HepG2 (cell line): ENCODE measurements around the gene BASP1. TPM values are rescaled to one million over a fixed set of nuclear protein-coding genes. Genes with fewer than 3 reads are reported as not detected.

Experiments used
- ATAC-seq: fragments of 200-7000 bp; cut with Tn5 transposase; 3 replicates; pipeline ENCODE4 v1.9.1; 2020; ENCODE audit warnings: mild to moderate bottlenecking, moderate library complexity
- BruUV-seq: library from RNA; stranded (reverse); fragments of 400-500 nt; replicated peaks from 2 replicates; lab custom pipeline; 2021; lab: Mats Ljungman, UMichigan
- CTCF ChIA-PET: fragments of 300-600 bp; formaldehyde crosslinking; extraction: SDS; loops from one replicate; lab custom pipeline; 2021; ENCODE audit warnings: low total read pairs, inconsistent platforms, low intra/inter-chr PET ratio; lab: Yijun Ruan, JAX
- POLR2A ChIA-PET: fragments of 350-600 bp; sonication (Branson Sonifier 250); formaldehyde crosslinking; loops from one replicate; lab custom pipeline; 2020; ENCODE audit warnings: antibody characterized with exemption, inconsistent platforms; lab: Yijun Ruan, JAX
- DNase-seq: peaks from one replicate; pipeline ENCODE4 v3.0.0-alpha.2; 2015; ENCODE audit warnings: low spot score
- FAIRE-seq: peaks from 3 replicates; lab custom pipeline; 2011; peaks lifted over from hg19 to GRCh38; lab: Jason Lieb, UNC
- H2AFZ ChIP-seq: one replicate; pipeline ENCODE4 v1.6.1; 2011; ENCODE audit warnings: low read length, inconsistent platforms
- H3K27ac ChIP-seq: fragments of 300-600 bp; 3 replicates; pipeline ENCODE4 v1.8.0; 2011; ENCODE audit warnings: mixed run types, mild to moderate bottlenecking, mixed read lengths, low read length, inconsistent platforms; ENCODE audit not compliant: insufficient read depth; ENCODE audit errors: extremely low read length
- H3K27me3 ChIP-seq, 2 experiments: fragments of 200-600 bp in 1 of 2; 2 replicates in 1 of 2; 3 replicates in 1 of 2; pipeline versions ENCODE4 v1.6.0 to v1.8.0; 2011; ENCODE audit warnings: low read length in 2 of 2, mild to moderate bottlenecking in 2 of 2, moderate library complexity in 2 of 2, inconsistent platforms in 1 of 2; ENCODE audit not compliant: insufficient read depth in 2 of 2, control insufficient read depth in 1 of 2
- H3K36me3 ChIP-seq, 2 experiments: fragments of 200-600 bp in 1 of 2; replicated peaks in 1 of 2; 2 replicates in 1 of 2; 3 replicates in 1 of 2; pipeline versions ENCODE4 v1.5.1 to v1.8.0; 2011; ENCODE audit warnings: low read length in 2 of 2, inconsistent platforms in 1 of 2; ENCODE audit not compliant: insufficient read depth in 2 of 2, control insufficient read depth in 1 of 2
- H3K4me1 ChIP-seq: 2 replicates; pipeline ENCODE4 v1.5.1; 2012; ENCODE audit warnings: low read length, inconsistent platforms; ENCODE audit not compliant: insufficient read depth
- H3K4me2 ChIP-seq: 2 replicates; pipeline ENCODE4 v1.6.0; 2011; ENCODE audit warnings: low read depth, low read length, inconsistent platforms
- H3K4me3 ChIP-seq, 3 experiments: fragments of 200-600 bp in 1 of 3; sonication (generic), shearing (Covaris generic) in 1 of 3; replicated peaks in 1 of 3; 2 replicates each; pipeline ENCODE4 v1.5.1; 2011 to 2016; ENCODE audit warnings: low read length in 3 of 3, inconsistent platforms in 2 of 3, low read depth in 2 of 3, mild to moderate bottlenecking in 2 of 3, control low read depth in 1 of 3, mixed read lengths in 1 of 3; ENCODE audit not compliant: insufficient read depth in 1 of 3
- H3K79me2 ChIP-seq: one replicate; pipeline ENCODE4 v1.6.1; 2011; ENCODE audit warnings: low read length, inconsistent platforms; ENCODE audit not compliant: insufficient read depth
- H3K9ac ChIP-seq: 2 replicates; pipeline ENCODE4 v1.6.0; 2011; ENCODE audit warnings: mild to moderate bottlenecking, low read depth, low read length, inconsistent platforms; ENCODE audit not compliant: insufficient read depth
- H3K9me3 ChIP-seq: 2 replicates; pipeline ENCODE4 v1.5.1; 2012; ENCODE audit warnings: mild to moderate bottlenecking, low read length
- H4K20me1 ChIP-seq: 2 replicates; pipeline ENCODE4 v1.6.0; 2011; ENCODE audit warnings: inconsistent platforms, mild to moderate bottlenecking, low read length, moderate library complexity; ENCODE audit not compliant: insufficient read depth
- DBP ChIP-seq: sonication (generic); formaldehyde crosslinking; IDR thresholded peaks from 2 replicates; pipeline ENCODE4 v1.4.0; 2020; ENCODE audit warnings: missing genetic modification reagents; ENCODE audit errors: not compliant biosample characterization
- DMTF1 ChIP-seq: sonication (generic); formaldehyde crosslinking; IDR thresholded peaks from 2 replicates; pipeline ENCODE4 v1.4.0; 2020; ENCODE audit warnings: mild to moderate bottlenecking, missing genetic modification reagents
- FOXP1 ChIP-seq, 2 experiments: fragments of 450-650 bp in 1 of 2; IDR thresholded peaks; 2 replicates each; pipeline ENCODE4 v1.6.1; 2017 to 2018; ENCODE audit warnings: antibody characterized with exemption in 1 of 2
- MEF2D ChIP-seq: sonication (generic); formaldehyde crosslinking; IDR thresholded peaks from 2 replicates; pipeline ENCODE4 v1.5.1; 2020; ENCODE audit warnings: mild to moderate bottlenecking, missing genetic modification reagents
- MIER2 ChIP-seq: IDR thresholded peaks from 2 replicates; pipeline ENCODE4 v1.6.1; 2016; ENCODE audit warnings: missing biosample characterization, missing genetic modification reagents
- PCBP2 ChIP-seq: fragments of 200-400 bp; formaldehyde crosslinking; optimal IDR thresholded peaks from 2 replicates; pipeline ENCODE3; 2018; ENCODE audit warnings: low read length, low read depth; ENCODE audit not compliant: poor library complexity, severe bottlenecking
- RFX5 ChIP-seq: IDR thresholded peaks from 2 replicates; pipeline ENCODE4 v1.6.1; 2011; ENCODE audit warnings: low read depth, low read length, improper control_type of control experiment
- TBX2 ChIP-seq: sonication (generic); formaldehyde crosslinking; IDR thresholded peaks from 2 replicates; pipeline ENCODE4 v1.5.0; 2020; ENCODE audit warnings: missing genetic modification reagents, mild to moderate bottlenecking, borderline replicate concordance
- ZNF44 ChIP-seq: sonication (generic); formaldehyde crosslinking; IDR thresholded peaks from 2 replicates; pipeline ENCODE4 v1.5.1; 2020; ENCODE audit warnings: mild to moderate bottlenecking, missing genetic modification reagents
- ZNF607 ChIP-seq: sonication (generic); formaldehyde crosslinking; IDR thresholded peaks from 2 replicates; pipeline ENCODE4 v1.5.1; 2020; ENCODE audit warnings: missing genetic modification reagents, mild to moderate bottlenecking, borderline replicate concordance
- ZNF704 ChIP-seq: sonication (generic); formaldehyde crosslinking; IDR thresholded peaks from 2 replicates; pipeline ENCODE4 v1.8.1; 2023; ENCODE audit warnings: mild to moderate bottlenecking, inconsistent platforms, moderate library complexity, missing genetic modification reagents, borderline replicate concordance
- WGBS: methylation state at CpG from one replicate; pipeline ENCODE4 v1.1.6; 2017; ENCODE audit warnings: low lambda C conversion rate; 5-methylcytosine and 5-hydroxymethylcytosine counted together
- in situ Hi-C: cut with HindIII; loops from 2 replicates; pipeline ENCODE4 v1.10.0; 2017; ENCODE audit warnings: low pct_unique_long_range_greater_than_20kb; ENCODE audit not compliant: extremely low pct_ligation_motif_present
- intact Hi-C: fragments of 100-400 bp; cut with micrococcal nuclease; formaldehyde crosslinking; loops from one replicate; pipeline ENCODE4 v1.10.0; 2022; ENCODE audit not compliant: unreplicated experiment
- polyA plus RNA-seq, 8 experiments: library from polyadenylated mRNA; depleted of rRNA in 3 of 8; stranded (reverse) in 7 of 8; unstranded in 1 of 8; fragments of >200 nt; fragmentation: Illumina TruSeq in 4 of 8; extraction: Trizol in 4 of 8; gene quantifications; 2 replicates each; pipeline versions ENCODE4 v1.2.1 to v1.2.3, GENCODE V29; 2011 to 2016; ENCODE audit warnings: low read depth in 4 of 8, missing spikeins in 1 of 8, mixed read lengths in 1 of 8; ENCODE audit not compliant: insufficient read depth in 1 of 8
- total RNA-seq, 5 experiments: library from RNA; depleted of rRNA; stranded (reverse); fragments of >200 nt; fragmentation: Illumina TruSeq; extraction: Trizol; gene quantifications; 2 replicates each; pipeline ENCODE4 v1.2.3, GENCODE V29; 2016; ENCODE audit warnings: low read depth in 1 of 5

The BASP1 gene
- total and polyA plus RNA-seq, 2 of the 13 experiments (the other 11 are each of a cell fraction or from before 2014, with no cell fraction given) = 0.04 TPM; not detected in 1

GRCh38 chr5:17218353-17219005 lies 1.0 kb downstream of the BASP1 start:
- no peak for TF ChIP-seq TBX2 (CRISPR knock-in tag)
- TF ChIP-seq FOXP1 (IDR thresholded peaks at IDR 0.05) = no peak
- no peak for TF ChIP-seq FOXP1 (CRISPR knock-in tag; IDR thresholded peaks at IDR 0.05)
- TF ChIP-seq DBP (CRISPR knock-in tag) = no peak
- TF ChIP-seq DMTF1 = no peak
- TF ChIP-seq MIER2 (CRISPR knock-in tag) = no peak
- no peak for TF ChIP-seq ZNF607 (CRISPR knock-in tag)
- no peak for TF ChIP-seq PCBP2
- TF ChIP-seq RFX5 = no peak
- TF ChIP-seq ZNF44 (CRISPR knock-in tag) = no peak
- no peak for TF ChIP-seq MEF2D
- TF ChIP-seq ZNF704 (CRISPR knock-in tag) = no peak
- TF ChIP-seq, all 625 proteins: peak for 0
- ATAC-seq = no peak
- no peak for FAIRE-seq
- intact Hi-C loops = no loop called here
- no peak overlapping the region for H2AFZ ChIP-seq
- in situ Hi-C loops = loop anchor here (5.0 kb wide), 1 partner anchor 1089 kb away; no protein-coding TSS in a partner anchor
- H3K9me3 ChIP-seq = no peaks in the 10 kb centered on the region
- no TSS peak for BruUV-seq
- no peaks in the 10 kb centered on the region for H3K27me3 ChIP-seq
- H3K79me2 ChIP-seq = no peaks in the 10 kb centered on the region
- H4K20me1 ChIP-seq = no peaks in the 10 kb centered on the region
- H3K27ac ChIP-seq = no peak overlapping the region
- H3K4me2 ChIP-seq = no peak overlapping the region
- DNase-seq = no peak
- no peak overlapping the region for H3K4me3 ChIP-seq
- ChIA-PET POLR2A (no interaction called here), CTCF (no interaction called here)
- WGBS = 45% methylated on average over 35 of the region's 45 CpGs
- H3K4me1 ChIP-seq = no peaks in the 10 kb centered on the region
- H3K36me3 ChIP-seq = no peaks in the 10 kb centered on the region
- H3K9ac ChIP-seq = no peak overlapping the region
